Spleen (tissue), 7 donors: Measurements from ENCODE around the gene DHRS1.

Source experiments
- CTCF ChIP-seq, 11 experiments: fragments of 200-600 bp in 7 of 11; fragments of 450-650 bp in 4 of 11; sonication (generic) in 4 of 11; IDR thresholded peaks in 8 of 11; conservative IDR thresholded peaks in 3 of 11; 1 replicate in 7 of 11; 2 replicates in 4 of 11; pipeline versions ENCODE4 v1.4.0 to v1.8.0; 2016 to 2021; ENCODE audit warnings: antibody characterized with exemption in 11 of 11, inconsistent platforms in 4 of 11, mild to moderate bottlenecking in 1 of 11
- POLR2AphosphoS5 ChIP-seq, 3 donors: sonication (generic); formaldehyde crosslinking; IDR thresholded peaks; one replicate each; pipeline ENCODE4 v1.5.1; 2017; ENCODE audit warnings: antibody characterized with exemption in 3 of 3
- donor health status: DM: no; HTN: no; CAD: no; lungs with moderate emphysema.
- donor health status: DM: no; HTN: no; CAD: no.
- donor health status: DM: no; HTN: no; CAD: no.

- TF ChIP-seq CTCF (IDR thresholded peaks at IDR 0.05 in 8 of 11, conservative IDR thresholded peaks at IDR 0.05 in 3 of 11) (no peak), POLR2AphosphoS5 (IDR thresholded peaks at IDR 0.05) (no peak)
These were observed 35.7 kb downstream of the DHRS1 start for GRCh38 chr14:24263848-24264247.
